Hepatocyte (in vitro differentiated cells): ENCODE measurements around the gene RBX1.

Experiments
- EZH2 ChIP-seq: fragments of 200-600 bp; sonication (generic); IDR thresholded peaks from 2 replicates; pipeline ENCODE4 v1.6.1; 2016; ENCODE audit warnings: antibody characterized with exemption, mild to moderate bottlenecking, borderline replicate concordance
- EZH2phosphoT487 ChIP-seq: fragments of 200-600 bp; sonication (generic); IDR thresholded peaks from one replicate; pipeline ENCODE4 v1.6.1; 2018; ENCODE audit warnings: antibody characterized with exemption, mild to moderate bottlenecking, low read depth, moderate library complexity; ENCODE audit not compliant: unreplicated experiment, severe bottlenecking
- TF ChIP-seq, protein P1 (sequence below): fragments of 200-600 bp; sonication (generic); IDR thresholded peaks from 2 replicates; pipeline ENCODE4 v1.5.1; 2016; ENCODE audit warnings: antibody characterized with exemption, mild to moderate bottlenecking; ENCODE audit not compliant: poor library complexity

DNA sequence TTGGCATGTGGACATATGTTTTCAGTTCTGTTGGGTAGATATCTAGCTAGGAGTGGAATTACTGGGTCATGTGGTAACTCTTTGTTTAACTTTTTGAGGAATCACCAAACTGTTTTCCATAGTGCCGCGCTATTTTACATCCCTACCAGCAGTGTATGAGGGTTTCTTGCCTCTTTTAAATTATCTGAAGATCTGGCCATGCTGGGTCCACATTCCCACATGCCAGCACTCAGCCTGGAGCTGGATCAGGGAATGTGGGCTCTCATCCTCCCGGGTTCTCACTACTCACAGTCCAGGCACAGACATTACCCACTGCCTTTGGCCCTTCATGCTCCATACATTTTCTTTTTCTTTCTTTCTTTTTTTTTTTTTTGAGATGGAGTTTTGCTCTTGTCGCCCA is 44.6 kb downstream of the RBX1 start:
- no peak for TF ChIP-seq EZH2
- TF ChIP-seq, protein P1, sequence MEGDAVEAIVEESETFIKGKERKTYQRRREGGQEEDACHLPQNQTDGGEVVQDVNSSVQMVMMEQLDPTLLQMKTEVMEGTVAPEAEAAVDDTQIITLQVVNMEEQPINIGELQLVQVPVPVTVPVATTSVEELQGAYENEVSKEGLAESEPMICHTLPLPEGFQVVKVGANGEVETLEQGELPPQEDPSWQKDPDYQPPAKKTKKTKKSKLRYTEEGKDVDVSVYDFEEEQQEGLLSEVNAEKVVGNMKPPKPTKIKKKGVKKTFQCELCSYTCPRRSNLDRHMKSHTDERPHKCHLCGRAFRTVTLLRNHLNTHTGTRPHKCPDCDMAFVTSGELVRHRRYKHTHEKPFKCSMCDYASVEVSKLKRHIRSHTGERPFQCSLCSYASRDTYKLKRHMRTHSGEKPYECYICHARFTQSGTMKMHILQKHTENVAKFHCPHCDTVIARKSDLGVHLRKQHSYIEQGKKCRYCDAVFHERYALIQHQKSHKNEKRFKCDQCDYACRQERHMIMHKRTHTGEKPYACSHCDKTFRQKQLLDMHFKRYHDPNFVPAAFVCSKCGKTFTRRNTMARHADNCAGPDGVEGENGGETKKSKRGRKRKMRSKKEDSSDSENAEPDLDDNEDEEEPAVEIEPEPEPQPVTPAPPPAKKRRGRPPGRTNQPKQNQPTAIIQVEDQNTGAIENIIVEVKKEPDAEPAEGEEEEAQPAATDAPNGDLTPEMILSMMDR: no peak
- no peak for TF ChIP-seq EZH2phosphoT487
